Measurements from ENCODE around the gene ZNF503. TPM values are rescaled to one million over a fixed set of nuclear protein-coding genes. Genes with fewer than 3 reads are reported as not detected.

Gene ZNF503, protein sequence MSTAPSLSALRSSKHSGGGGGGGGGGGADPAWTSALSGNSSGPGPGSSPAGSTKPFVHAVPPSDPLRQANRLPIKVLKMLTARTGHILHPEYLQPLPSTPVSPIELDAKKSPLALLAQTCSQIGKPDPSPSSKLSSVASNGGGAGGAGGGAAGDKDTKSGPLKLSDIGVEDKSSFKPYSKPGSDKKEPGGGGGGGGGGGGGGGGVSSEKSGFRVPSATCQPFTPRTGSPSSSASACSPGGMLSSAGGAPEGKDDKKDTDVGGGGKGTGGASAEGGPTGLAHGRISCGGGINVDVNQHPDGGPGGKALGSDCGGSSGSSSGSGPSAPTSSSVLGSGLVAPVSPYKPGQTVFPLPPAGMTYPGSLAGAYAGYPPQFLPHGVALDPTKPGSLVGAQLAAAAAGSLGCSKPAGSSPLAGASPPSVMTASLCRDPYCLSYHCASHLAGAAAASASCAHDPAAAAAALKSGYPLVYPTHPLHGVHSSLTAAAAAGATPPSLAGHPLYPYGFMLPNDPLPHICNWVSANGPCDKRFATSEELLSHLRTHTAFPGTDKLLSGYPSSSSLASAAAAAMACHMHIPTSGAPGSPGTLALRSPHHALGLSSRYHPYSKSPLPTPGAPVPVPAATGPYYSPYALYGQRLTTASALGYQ
- total RNA-seq (2021; fragmentation: NEBNext Ultra II Directional; extraction: Animal tissue kit (Norgen Biotek cat#: 25700)): 0.13 and 0.27 TPM in 2 replicates
- polyA plus RNA-seq (2011; rRNA removed): 0.03 and 0.09 TPM in 2 replicates
- 0.05 TPM for polyA plus RNA-seq (2011; cell fraction: cytosol; rRNA removed)
- polyA plus RNA-seq (2011; cell fraction: nucleus; rRNA removed): 0.13 TPM
- polyA plus RNA-seq (2012, experiment 1 of 2): 0.07 to 0.11 TPM (median 0.08 TPM) in 4 replicates
- polyA plus RNA-seq (2012, experiment 2 of 2): 0.14 TPM
- polyA plus RNA-seq (2013, experiment 1 of 2): 0.20 TPM
- 0.13 TPM for polyA plus RNA-seq (2013, experiment 2 of 2)
- polyA minus RNA-seq (2011; rRNA and poly(A)+ RNA removed): not detected in 2 replicates
- polyA minus RNA-seq (2011; cell fraction: cytosol; rRNA and poly(A)+ RNA removed): not detected
- polyA minus RNA-seq (2011; cell fraction: nucleus; rRNA and poly(A)+ RNA removed): 0.20 TPM
- long read RNA-seq, experiment 1: 0 reads
- long read RNA-seq, experiment 2: 0 reads

DNA sequence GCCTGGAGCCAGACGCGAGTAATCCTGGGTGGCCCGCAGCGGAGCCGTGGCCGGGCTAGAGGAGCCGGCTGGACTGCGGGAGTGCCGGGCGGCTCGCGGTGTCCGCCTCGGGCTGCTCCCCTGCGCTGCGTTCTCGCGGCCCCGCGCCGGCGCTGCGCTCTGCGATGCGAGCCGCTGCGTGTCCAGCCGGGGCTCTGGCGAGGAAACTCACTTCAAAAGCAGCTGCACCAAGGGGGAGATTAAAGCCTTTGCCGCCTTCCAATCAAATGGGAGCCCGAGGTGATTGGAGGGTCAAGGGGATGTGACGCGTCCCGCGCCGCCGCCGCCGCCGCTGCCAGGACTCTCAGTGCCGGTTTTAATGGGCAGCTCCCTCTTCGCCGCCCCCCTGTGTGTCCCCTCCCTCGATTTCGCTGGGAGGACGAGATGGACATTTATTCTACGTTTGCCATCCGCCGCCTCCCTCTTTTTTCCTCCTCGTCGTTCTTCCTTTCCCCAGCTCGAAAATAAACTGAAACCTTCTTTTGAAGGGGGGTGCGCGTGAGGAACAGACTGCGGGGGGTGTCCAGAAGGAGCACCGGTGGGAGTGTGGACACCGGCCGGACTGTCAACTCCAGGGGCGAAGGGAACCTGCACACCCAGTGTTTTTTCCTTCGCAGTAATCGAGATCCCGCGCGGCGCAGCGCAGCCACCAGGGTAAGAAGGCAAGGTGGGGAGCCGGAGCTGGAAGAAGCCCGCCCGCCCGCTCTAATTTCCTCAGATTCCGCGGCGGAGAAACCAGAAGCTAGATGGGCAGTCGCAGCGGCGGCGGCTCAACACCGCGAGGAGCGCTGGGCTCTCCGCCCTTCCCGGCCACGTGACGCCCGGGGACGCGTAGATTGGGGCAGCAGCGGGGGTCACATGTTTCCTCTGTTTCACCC, at the start of gene ZNF503:
Gene ZNF503 (minus strand): TSS at position 196 of the 917 bp plus-strand sequence. CDS start 345 bp downstream, outside the sequence.
- H2AK5ac ChIP-seq (ENCODE audit: low read depth, low read length): no peak within 1 kb of the TSS
- H3K23ac ChIP-seq (ENCODE audit: insufficient read length): no peak within 1 kb of the TSS
- no peak within 1 kb of the TSS for H4K5ac ChIP-seq (ENCODE audit: insufficient read length, low read depth, low read length)
- 2% methylated on average over 37 of the region's 88 CpGs; no CpG with 5 or more reads in 1 of the 2 experiments for WGBS, 2 experiments (ENCODE audit: extremely low coverage in 1 of 2, insufficient coverage in 1 of 2, insufficient read length in 1 of 2, insufficient replicate concordance in 2 of 2, low coverage in 1 of 2, low lambda C conversion rate in 2 of 2, missing lambda C conversion rate in 1 of 2)
- peaks cover 8 to 43% (median 29%) of the 10 kb centered on the region in 4 experiments for H3K4me1 ChIP-seq (replicated peaks in 1 of 4; ENCODE audit: control insufficient read depth in 3 of 4, insufficient read depth in 4 of 4, low read length in 3 of 4)
- peak within 1 kb of the TSS; percentile 17; the same call in 1 of the 2 replicates for H4K8ac ChIP-seq (ENCODE audit: extremely low read depth, insufficient read depth, low read length)
- DNase-seq (ENCODE audit: low read depth in 1 of 2, low spot score in 2 of 2) (peak; percentile 81 to 88), FAIRE-seq (no peak)
- no peak within 1 kb of the TSS for H2BK15ac ChIP-seq (ENCODE audit: low read length)
- no peak within 1 kb of the TSS for H3K9ac ChIP-seq (replicated peaks in 1 of 4; ENCODE audit: extremely low read depth in 1 of 4, low read depth in 3 of 4, low read length in 3 of 4)
- H3K23me2 ChIP-seq (ENCODE audit: low read depth, low read length): peaks cover 31% of the 10 kb centered on the region
- H2BK20ac ChIP-seq (ENCODE audit: low read length): no peak within 1 kb of the TSS
- no peak within 1 kb of the TSS for H2BK120ac ChIP-seq (replicated peaks; ENCODE audit: low read depth, low read length)
- H3K18ac ChIP-seq (ENCODE audit: extremely low read depth, low read length): no peak within 1 kb of the TSS; the same call in 1 of the 2 replicates
- CTCF ChIA-PET (ENCODE audit: partially characterized antibody): interaction anchor here (0.7 to 1.9 kb wide), 11 partner anchors 9 to 902 kb away, joined by 3 to 6 read pairs (median 3); no protein-coding TSS in a partner anchor
- H2BK12ac ChIP-seq (ENCODE audit: low read depth, low read length): no peak within 1 kb of the TSS
- peak within 1 kb of the TSS; percentile 64; the same call in 1 of the 2 replicates for H2AFZ ChIP-seq (ENCODE audit: low read length)
- no peak within 1 kb of the TSS for H2BK5ac ChIP-seq (ENCODE audit: low read depth, low read length)
- no peaks in the 10 kb centered on the region for H3K79me1 ChIP-seq (ENCODE audit: low read depth, low read length)
- no peaks in the 10 kb centered on the region; a peak in 1 of 4 replicates for H3K9me3 ChIP-seq (ENCODE audit: insufficient read depth in 2 of 2, low read depth in 1 of 2, low read length in 1 of 2)
- H3K27me3 ChIP-seq (replicated peaks in 1 of 4; ENCODE audit: control insufficient read depth in 3 of 4, extremely low read depth in 1 of 4, insufficient read depth in 3 of 4, low read length in 3 of 4): peaks cover 79 to 99% (median 88%) of the 10 kb centered on the region in 4 experiments
- POLR2A ChIA-PET (ENCODE audit: partially characterized antibody): interaction anchor here (1.1 to 1.2 kb wide), 2 partner anchors 9 to 28 kb away, joined by 3 read pairs; no protein-coding TSS in a partner anchor
- no peak within 1 kb of the TSS for H4K91ac ChIP-seq (replicated peaks; ENCODE audit: insufficient read length, low read length)
- no peak within 1 kb of the TSS for H3K4ac ChIP-seq (replicated peaks; ENCODE audit: insufficient read length, low read depth, low read length)
- peaks cover 16 to 24% of the 10 kb centered on the region in 2 experiments for H4K20me1 ChIP-seq (replicated peaks in 1 of 2; ENCODE audit: control insufficient read depth in 1 of 2, insufficient read depth in 2 of 2, low read length in 2 of 2)
- no peaks in the 10 kb centered on the region for H3K79me2 ChIP-seq (ENCODE audit: control insufficient read depth in 1 of 2, insufficient read depth in 2 of 2, low read length in 2 of 2)
- no peak within 1 kb of the TSS for H3K14ac ChIP-seq (ENCODE audit: insufficient read length)
- H3K27ac ChIP-seq (ENCODE audit: low read depth, low read length): no peak within 1 kb of the TSS
- H3K4me3 ChIP-seq (ENCODE audit: extremely low read depth in 1 of 4, insufficient read depth in 2 of 4, low read depth in 3 of 4, low read length in 4 of 4): peak within 1 kb of the TSS; percentile 48 to 64 (median 58)
- H3K36me3 ChIP-seq (ENCODE audit: control insufficient read depth in 2 of 4, insufficient read depth in 4 of 4, low read length in 3 of 4): peaks cover 0 to 6% (median 0%) of the 10 kb centered on the region in 4 experiments; a peak in 1 of 8 replicates
- peak within 1 kb of the TSS; percentile 91 to 97 for H3K4me2 ChIP-seq (ENCODE audit: insufficient read depth in 1 of 2, low read depth in 2 of 2, low read length in 2 of 2)
- H3K56ac ChIP-seq (replicated peaks; ENCODE audit: insufficient read length, low read depth, low read length): no peak within 1 kb of the TSS
- TF ChIP-seq RBBP5 (IDR thresholded peaks at IDR 0.05; ENCODE audit: borderline replicate concordance, low read depth, low read length): peak; percentile 58; the same call in 1 of the 2 replicates
- TF ChIP-seq GTF2F1 (IDR thresholded peaks at IDR 0.05; ENCODE audit: borderline replicate concordance, low read depth, low read length): no peak
- TF ChIP-seq TAF1 (IDR thresholded peaks at IDR 0.05; ENCODE audit: low read depth, low read length): peak; percentile 59
